Fibroblast of lung (primary cell): ENCODE measurements around the gene PXDN.

ENCODE experiments used
- CTCF ChIP-seq, 2 donors: IDR thresholded peaks in 1 of 2; conservative IDR thresholded peaks in 1 of 2; 1 replicate in 1 of 2; 2 replicates in 1 of 2; pipeline ENCODE4 v1.5.1; 2011 to 2012; ENCODE audit warnings: low read length in 2 of 2, control low read depth in 1 of 2, inconsistent platforms in 1 of 2, low read depth in 1 of 2, mild to moderate bottlenecking in 1 of 2
- EZH2 ChIP-seq: IDR thresholded peaks from 2 replicates; pipeline ENCODE4 v1.5.1; 2012; ENCODE audit warnings: low read length, control low read depth, mild to moderate bottlenecking; ENCODE audit errors: missing control alignments

DNA sequence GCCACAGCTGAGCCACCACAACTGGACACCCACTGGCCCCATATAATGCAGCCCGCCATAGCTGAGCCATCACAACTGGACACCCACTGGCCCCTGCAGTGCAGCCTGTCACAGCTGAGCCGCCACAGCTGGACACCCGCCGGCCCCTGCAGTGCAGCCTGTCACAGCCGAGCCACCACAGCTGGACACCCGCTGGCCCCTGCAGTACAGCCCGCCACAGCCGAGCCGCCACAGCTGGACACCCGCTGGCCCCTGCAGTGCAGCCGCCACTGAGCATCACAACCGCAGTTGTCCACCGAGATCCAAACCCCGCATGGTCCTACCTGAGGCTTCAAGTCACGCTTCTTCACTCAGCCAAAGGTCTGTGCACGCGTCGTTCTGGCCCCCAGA lies 134.2 kb downstream of the PXDN start:
- no peak for TF ChIP-seq EZH2
- no peak for TF ChIP-seq CTCF (conservative IDR thresholded peaks at IDR 0.05 in 1 of 2, IDR thresholded peaks at IDR 0.05 in 1 of 2; ENCODE audit: low read depth in 1 of 2, low read length in 2 of 2)
